HTR-8/SVneo (cell line): ENCODE data around the gene LHPP.

Experiments used
- DNase-seq: peaks from one replicate; pipeline ENCODE4 v3.0.0; 2011; ENCODE audit warnings: low spot score, mixed read lengths; ENCODE audit not compliant: insufficient read length
- FAIRE-seq: peaks from 2 replicates; lab custom pipeline; 2011; peaks lifted over from hg19 to GRCh38; lab: Jason Lieb, UNC

Gene LHPP

DNA sequence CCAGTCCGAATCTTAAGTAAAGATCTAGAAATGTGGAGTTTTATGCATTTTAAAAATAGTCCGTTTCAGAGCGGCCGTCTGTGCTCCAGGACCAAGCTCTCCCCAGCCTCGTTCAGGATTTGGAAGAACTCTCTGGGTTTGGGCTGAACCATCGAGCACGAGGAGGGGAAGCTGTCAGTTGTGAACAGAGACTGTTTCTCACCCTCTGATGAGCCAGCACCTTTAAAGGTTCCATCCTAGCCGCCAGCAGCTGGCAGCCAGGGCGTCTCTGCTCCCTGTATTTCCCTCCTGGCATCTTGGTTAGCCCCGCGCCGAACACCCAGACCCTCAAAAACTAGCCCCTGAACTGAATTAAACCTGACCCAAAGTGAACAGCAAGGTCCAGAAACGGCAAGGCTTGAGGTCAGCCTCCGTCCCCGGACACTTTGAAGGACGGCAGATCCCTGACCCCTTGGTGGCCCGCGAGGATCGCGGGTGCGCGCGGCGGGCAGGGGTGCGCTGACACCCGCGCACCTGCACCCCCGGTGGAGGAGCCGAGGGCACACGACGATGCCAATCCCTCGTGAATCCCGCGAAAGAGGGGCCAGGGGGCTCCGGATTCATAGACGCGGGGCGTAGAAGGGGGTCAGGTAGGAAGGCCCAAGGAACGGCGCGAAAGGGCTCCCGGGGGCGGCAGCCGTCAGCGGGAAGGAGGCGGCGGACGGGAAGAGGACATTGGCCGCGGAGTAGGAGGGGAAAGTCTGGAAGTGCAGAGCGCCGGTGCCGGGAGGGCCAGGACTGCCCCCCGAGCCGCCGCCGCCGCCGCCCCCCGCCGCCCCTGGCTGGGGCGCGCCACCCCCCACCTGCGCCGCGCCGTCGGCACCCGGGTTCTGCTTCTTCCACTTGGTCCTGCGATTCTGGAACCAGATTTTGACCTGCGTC, 14.5 kb upstream of the LHPP start:
- FAIRE-seq (no peak), DNase-seq (no peak)

DNA sequence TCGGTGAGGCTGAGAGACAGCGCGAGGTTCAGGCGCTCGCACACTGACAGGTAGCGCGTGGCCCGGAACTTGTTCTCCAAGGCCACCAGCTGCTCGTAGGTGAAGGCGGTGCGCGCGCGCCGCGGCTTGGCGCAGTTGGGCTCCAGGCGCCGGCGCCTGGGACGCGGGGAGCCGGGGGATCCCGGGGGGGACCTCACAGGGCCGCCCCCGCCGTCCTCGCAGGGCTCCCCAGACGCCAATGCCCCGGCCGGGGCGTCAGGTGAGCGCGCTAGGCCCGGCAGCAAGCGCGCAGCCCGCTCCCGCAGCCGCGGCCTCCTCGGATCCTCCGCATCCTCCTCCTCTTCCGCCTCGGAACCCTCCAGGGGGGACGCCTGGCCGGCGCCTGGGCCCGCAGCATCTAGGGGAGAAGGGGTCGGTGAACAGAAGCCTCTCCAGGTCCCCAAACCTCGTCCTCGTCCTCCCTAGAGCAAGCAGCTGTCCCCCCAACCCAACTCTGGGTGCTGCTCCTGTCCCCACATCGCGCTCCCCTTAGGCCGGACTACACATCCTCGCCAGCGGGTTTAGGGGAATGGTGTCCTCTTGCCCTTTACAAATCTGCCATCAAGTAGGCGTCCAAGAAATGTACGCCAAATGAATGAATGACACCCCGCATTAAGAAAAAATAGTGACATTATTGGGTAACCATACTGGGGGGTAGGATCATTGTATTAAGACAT, 13.7 kb upstream of the LHPP start:
- no peak for FAIRE-seq

DNA sequence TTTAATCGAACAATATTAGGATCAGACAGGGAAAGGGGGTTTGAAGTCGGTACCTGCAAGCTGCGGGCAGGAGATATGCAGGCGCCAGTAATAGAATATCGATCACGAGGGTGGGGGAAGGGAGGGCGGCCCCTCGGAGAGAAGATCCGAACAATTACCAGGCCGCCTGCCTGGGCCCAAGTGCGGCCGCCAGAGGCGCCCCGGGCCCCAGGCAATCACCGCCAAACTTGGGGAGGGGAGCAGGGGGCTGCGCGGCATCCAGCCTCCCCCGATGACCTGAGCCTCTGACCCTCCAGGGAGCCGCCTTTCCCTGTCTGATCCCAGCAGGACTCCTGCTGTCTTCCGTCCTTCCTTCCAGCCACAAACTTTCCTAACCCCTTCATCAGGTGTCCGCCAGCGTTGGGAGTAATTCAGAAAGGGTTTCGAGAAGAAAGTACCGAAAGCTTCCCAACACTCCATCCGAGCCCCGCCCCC, 12.9 kb upstream of the LHPP start:
- DNase-seq, result no peak
- FAIRE-seq, result no peak

More for the DNA sequence above, 13.7 kb upstream of the LHPP start:
- no peak for DNase-seq

DNA sequence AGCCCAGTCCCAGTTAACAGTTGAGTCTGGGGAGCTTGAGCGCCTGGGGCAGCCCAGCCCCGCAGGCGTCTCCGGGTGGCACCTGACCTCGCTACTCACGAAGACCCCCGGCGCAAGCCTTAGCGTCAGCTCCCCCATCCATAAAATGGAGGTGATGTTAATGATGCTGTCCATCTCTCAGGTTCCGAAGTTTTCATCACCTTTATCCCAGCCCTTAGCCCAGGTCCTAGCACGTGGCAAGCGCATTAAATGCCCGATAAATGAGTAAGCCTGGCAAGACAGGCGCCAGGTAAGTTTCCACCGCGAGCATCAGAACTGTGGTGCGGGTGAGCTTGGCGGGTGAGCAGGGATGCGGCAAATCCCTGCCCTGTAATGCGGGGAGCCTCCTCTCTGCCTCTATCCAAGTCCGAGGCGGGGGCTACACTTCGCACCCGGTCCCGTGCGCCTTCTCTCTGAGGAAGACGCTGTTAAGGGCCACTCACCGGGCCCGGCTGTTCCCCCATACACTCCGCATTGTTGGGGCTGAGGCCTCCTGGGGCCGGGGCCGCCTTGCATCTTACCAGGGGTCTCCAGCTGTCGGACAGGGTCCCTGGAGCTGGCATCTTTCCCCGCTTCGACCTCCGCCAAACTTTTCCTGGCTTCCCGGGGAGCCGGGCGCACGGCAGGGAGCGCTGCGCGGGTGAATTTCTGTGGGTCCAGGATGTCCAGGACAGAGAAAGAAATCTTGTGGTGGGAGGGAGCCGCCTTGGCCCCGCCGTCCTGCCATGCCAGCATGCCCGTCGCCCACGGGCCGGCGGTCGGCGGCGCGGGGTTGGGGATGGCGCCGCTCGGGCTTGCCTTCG, 12.2 kb upstream of the LHPP start:
- DNase-seq, result no peak
- FAIRE-seq, result no peak

DNA sequence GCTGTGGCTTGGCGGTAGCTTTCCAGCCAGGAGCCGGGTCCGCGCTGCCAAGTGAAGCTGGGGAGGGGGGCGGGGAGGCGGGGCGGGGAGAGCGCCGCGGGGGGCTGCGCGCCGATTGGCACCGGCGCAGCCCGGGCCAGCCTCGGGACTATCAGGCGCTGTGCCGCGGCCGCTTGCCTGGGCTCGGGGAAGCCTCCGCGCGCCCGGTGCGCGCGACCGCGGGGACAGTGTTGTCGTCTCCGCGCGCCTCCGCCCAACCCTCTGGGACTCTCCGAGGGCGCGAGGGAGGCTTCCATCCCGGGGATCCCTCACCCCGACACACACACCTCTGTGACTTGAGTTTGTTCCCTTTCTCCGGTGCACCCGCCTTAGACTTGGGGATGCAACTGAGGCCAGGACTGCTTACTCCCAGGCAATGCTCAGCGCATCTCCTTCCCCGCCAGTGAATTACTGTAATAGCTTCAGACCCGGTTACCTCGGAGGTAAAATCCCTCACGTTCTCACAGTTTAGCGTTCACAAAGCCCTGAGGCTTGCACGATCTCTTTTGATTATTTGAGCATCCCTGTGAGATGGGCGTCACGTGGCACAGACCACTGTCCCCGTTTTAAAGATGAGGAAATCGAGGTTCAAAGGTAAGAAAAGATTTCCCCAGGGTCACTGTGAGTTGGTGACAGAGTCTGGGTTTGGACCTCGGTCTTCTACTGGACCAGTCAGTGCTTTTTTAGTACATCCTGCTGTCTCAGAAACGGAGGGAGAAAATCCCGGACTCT, 11.4 kb upstream of the LHPP start, which contains the start of gene NKX1-2:
TSS of gene NKX1-2 (minus strand) at position 24 of the 771 bp plus-strand sequence. CDS start 92 bp downstream, outside the sequence.
- FAIRE-seq (no peak), DNase-seq (no peak)

DNA sequence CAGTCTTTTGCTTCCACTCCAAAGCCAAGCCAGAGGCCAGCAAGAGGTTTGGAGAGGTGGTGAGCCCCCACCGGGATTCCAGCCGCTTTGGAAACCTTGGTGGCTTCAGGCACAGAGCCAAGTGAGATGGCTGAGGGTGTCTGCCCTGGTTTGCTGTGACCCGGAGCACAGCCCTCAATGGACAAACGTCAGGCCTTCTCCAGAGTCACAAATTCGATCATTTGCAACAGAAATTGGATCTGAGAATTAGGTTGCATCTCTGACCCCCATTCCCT, 10.9 kb upstream of the LHPP start:
- no peak for FAIRE-seq
- DNase-seq, result no peak

DNA sequence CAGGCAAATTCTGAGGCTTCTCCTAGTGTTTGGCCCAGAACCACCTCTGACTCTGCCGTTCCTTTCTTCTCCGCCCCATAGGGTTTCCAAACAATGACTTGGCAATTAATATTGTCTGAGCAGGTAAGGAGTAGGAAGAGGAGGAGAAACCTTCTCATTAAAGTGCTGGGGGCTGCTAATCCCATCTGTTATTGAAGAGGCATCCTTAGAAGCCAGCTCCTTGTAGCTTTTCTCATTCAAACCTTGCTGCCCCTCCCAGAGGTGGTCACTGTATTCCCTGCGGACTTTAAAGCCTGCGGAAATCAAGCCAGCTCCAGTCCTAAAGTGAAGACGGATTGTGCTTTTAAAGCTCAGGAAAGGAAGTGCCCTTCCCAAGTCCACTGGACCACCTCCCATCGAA, 10.3 kb upstream of the LHPP start:
- FAIRE-seq, result no peak
- no peak for DNase-seq

DNA sequence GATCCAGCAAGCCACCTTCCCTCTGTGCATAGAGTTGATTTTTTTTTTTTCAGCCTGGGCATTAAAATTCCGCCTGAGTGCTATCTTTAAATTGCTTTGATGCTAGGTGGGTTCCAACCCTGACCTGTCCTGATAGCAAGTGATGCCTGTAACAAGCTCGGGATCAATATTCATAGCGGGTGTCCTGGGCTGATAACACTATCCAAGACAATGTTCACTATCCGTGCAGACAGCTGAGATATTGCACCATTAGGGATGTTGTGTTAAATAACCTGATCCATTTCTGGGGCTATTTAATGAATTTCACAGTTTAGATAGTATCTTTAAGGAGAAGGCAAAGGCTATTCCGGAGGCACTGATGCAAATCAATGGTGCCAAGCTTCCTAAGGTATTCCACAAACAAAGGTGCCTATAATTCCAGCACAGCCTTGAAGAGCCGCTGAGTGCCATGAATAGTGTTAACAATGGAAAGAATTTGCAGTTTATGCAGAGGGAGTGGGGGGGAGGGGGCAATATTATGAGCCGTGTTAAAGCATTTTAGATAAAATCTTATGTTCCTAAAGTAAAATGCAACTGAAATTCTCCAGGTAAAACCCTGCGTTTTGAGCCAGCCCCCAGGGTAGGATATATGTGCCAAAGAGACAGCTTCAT, 7.5 kb upstream of the LHPP start:
- no peak for FAIRE-seq
- no peak for DNase-seq

DNA sequence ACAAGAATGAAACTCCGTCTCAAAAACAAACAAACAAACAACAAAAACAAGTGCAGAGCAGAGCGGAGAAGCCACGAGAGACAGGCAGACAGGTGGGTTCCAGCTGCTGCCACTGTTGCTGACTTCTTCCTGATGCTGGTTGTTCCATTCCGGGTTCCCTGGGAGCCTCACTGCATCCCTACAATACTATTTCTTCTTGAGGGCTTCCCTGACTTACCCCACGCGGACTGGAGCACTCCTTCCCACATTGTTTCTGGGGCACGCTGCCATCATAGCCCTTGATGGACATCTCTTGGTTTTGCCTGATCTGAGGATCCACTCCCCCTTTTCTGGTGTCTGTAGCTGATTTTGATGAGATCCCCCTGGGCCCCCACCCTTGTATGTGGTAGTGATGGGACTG, 6.2 kb upstream of the LHPP start:
- FAIRE-seq, result no peak
- no peak for DNase-seq

DNA sequence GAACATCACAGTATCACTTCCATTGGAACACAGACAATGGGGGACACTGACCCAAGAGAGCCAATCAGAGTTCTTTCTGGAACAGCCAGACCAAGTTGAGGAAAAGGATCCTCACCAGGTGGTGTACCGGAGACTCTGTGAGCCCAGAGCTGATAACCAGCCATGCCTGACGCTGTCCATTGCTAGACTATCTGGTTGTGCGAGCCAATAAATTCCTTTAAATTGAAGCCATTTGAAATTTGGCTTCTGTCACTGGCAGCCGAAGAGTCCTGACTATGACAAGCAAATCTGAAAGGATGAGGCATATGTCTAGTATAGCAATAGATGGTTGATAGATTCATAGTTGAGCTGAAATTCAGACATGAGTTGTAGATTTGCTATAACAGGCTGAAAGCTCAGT, 3.1 kb upstream of the LHPP start:
- no peak for FAIRE-seq
- no peak for DNase-seq

DNA sequence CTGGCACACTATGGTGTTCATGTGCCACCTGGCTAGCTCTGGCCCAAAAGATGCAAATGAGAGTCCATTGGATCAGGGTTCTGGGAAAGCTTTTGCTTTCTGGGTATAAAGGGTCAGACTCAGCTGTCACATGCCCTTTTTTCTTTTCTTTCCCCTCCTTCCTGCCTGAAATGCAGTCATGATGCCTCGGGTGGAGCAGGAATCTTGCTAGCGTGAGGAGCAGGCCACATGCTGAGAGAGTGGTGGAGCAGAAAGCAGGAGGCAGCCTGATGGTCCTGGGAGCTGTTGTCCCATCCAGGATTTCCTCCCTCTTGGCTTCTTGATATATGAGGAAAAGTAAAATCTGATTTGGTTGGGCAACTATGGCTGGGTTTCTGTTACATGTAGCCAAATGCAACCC, 2.7 kb upstream of the LHPP start:
- FAIRE-seq, result no peak
- no peak for DNase-seq

DNA sequence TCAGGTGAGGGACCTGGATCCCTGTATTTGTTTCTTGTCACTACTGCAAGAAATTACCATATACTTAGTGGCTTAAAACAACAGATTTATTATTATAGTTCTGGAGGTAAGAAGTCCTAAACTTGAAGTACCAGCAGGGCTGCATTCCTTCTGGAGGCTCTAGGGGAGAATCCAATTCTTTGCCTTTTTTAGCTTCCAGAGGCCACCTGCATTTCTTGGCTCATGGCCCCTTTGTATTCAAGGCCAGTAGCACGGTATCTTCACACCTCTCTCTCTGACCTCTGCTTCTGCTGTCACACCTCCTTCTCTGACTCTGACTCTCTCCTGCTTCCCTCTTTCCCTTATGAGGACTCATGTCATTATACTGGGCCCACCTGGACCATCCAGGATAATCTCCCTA, 2.2 kb upstream of the LHPP start:
- FAIRE-seq (no peak), DNase-seq (no peak)

DNA sequence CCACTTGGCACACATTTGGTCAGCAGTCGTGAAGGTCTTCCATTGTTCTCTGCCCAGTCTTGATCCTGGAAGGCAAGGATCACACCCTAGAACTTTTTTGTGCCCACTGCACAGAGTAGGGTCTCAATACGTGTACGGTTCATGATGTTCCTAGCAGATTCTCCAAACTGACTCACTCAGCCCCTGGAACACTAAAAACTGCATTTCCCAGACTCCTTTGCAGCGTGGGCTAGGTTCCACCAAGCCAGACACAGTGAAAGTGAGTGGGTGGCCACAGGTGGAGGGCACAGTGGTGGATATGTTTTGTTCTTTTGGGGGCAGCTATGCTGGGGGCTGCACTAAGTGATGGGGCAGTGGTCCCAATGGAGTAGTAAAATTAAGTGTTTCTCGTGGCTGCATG, 1.5 kb upstream of the LHPP start:
- DNase-seq (no peak), FAIRE-seq (no peak)

DNA sequence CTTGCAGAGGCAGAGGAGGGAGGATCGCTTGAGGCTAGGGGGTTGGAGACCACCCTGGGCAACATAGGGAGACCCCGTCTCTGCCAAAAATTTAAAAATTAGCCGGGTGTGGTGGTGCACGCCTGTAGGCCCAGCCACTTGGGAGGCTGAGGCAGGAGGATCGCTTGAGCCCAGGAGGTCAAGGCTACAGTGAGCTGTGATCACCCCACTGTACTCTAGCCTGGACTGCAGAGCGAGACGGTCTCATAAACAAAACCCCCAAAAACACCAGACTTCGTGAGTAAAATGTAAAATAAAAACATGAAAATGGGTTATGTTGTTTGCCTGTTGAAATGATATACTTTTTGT, 699 bp downstream of the LHPP start:
- FAIRE-seq, result no peak
- DNase-seq, result no peak

DNA sequence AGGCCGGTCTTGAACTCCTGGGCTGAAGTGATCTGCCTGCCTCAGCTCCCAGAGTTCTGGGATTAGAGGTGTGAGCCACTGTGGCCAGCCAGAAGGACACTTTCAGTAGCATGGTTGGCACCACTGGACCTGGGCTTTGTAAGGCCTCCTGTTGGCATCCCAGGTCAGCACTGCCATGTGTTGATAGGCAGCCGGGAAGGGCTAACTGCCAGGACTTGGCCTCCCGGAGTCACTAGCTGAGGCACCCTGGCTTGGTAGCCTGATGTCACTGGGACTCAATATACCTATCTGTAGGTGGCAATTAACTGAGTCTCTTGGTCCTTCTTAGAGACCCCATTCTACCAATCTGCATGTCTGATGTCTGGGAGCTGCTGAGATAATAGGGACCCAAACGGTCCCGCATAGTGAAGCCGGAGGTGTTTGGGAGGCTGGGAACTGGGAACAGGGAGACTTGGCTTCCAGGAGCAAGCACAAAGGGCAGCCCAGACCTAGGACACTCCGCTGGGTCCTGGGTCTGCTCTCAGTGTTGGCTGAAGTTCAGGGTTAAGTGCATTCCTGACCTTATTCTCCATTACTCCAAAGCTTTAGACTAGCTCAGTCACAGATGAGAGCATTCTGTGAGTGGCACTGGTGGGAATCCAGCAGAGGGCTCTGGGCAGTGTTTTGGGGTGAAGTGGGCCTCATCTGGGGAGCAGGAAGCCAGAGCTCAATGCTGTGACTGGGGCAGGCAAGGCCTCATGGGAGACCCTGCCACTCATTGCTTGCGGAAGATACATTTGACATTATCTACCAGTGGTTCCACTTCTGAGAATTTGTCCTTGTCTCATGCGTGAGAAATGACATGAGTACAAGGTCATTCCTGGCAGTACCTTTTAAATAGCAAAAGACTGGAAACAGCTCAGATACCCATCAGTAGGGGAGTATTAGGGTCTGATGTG, 2.7 kb downstream of the LHPP start:
- no peak for FAIRE-seq

DNA sequence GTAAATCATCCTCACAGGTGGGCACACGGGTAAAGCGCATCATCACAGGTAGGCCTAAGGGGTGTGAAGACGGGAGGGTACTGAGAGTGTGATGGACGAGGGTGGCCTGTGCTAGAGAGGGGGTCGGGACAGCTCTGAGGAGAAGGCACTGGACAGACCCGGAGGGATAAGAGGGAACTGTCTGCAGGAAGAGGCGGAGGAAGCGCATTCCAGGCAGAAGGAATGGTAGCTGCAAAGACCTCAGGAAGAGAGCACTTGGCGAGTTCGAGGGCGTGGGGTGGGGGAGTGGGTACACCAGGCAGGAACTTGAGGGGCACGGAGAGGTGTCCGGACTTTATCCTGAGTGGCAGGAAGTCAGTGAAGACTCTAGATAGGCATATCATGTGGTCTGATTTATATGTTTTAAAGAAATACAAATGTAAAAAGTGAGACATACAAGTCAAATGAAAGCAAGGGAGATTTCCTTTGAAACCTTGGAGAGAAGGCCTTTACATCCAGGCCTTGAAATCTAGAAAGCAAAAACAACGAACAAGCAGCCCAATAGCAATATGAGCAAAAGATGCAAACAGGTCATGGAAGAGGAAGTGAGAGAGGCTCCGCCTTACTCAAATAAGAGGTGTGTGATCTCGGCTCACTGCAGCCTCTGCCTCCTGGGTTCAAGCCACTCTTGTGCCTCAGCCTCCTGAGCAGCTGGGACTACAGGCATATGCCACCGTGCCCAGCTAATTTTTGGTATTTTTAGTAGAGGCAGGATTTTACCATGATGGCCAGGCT, 3.6 kb downstream of the LHPP start:
- DNase-seq, result no peak
- no peak for FAIRE-seq

More for the DNA sequence above, 2.7 kb downstream of the LHPP start:
- no peak for DNase-seq

DNA sequence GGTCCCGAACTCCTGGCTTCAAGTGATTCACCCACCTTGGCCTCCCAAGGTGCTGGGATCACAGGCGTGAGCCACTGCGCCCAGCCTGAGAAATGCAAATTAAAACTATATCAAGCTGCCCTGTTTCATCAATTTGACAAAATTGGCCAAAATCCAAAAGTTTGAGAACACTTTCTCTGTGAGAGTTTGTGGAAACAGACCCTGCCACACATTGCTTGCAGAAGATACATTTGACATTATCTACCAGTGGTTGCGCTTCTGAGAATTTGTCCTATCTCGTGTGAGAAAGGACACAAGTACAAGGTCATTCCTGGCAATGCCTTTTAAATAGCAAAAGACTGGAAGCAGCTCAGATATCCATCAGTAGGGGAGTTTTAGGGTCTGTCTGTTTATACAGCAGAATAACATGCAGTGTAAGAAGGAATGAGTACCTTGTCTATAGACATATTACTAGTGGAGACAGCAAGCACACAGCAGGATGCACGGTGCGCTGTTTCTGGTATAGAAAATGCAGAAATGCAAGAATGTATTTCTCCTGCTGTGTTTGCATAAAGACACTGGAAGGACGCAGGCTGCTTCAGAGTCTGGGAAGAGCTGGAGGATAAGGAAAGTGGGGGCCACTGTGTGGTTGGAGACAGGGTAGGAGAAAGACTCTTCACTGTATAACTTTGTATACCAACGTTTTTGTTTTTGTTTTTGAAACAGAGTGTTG, 4.3 kb downstream of the LHPP start:
- FAIRE-seq, result no peak
- DNase-seq, result no peak
